Measurements from ENCODE around the gene CCDC30.

- TF ChIP-seq CTCF (IDR thresholded peaks at IDR 0.05) (no peak), POLR2A (IDR thresholded peaks at IDR 0.05) (no peak)
Measured at GRCh38 chr1:42420121-42420520, 43.0 kb upstream of the CCDC30 start.

Measured in vagina (tissue), 2 donors.